H9 (cell line): ENCODE data around the gene CFAP54. TPM values are rescaled to one million over a fixed set of nuclear protein-coding genes. Genes with fewer than 3 reads are reported as not detected.

Source experiments
- DNase-seq: peaks from one replicate; pipeline ENCODE4 v3.0.0-alpha.2; 2017
- H2AFZ ChIP-seq: one replicate; pipeline ENCODE4 v1.6.1; 2013; ENCODE audit warnings: mild to moderate bottlenecking, low read length, control low read depth, moderate library complexity
- H2AK5ac ChIP-seq: 2 replicates; pipeline ENCODE4 v1.6.1; 2013; ENCODE audit warnings: low read length, control low read depth, mixed read lengths; ENCODE audit not compliant: insufficient read length
- H2BK120ac ChIP-seq: one replicate; pipeline ENCODE4 v1.6.1; 2013; ENCODE audit warnings: low read depth, mild to moderate bottlenecking, low read length, control low read depth, inconsistent platforms; ENCODE audit not compliant: poor library complexity, severe bottlenecking
- H2BK12ac ChIP-seq: 2 replicates; pipeline ENCODE4 v1.6.1; 2013; ENCODE audit warnings: low read length, control low read depth, mixed read lengths, low read depth; ENCODE audit not compliant: insufficient read length
- H2BK15ac ChIP-seq: 2 replicates; pipeline ENCODE4 v1.6.1; 2013; ENCODE audit warnings: low read depth, low read length, control low read depth
- H2BK20ac ChIP-seq: one replicate; pipeline ENCODE4 v1.6.1; 2013; ENCODE audit warnings: low read depth, mild to moderate bottlenecking, low read length, control low read depth, inconsistent platforms; ENCODE audit not compliant: poor library complexity, severe bottlenecking
- H2BK5ac ChIP-seq: 2 replicates; pipeline ENCODE4 v1.6.1; 2013; ENCODE audit warnings: low read length, control low read depth, mixed read lengths; ENCODE audit not compliant: insufficient read length
- H3K14ac ChIP-seq: 2 replicates; pipeline ENCODE4 v1.6.1; 2013; ENCODE audit warnings: low read length, control low read depth; ENCODE audit not compliant: insufficient read depth
- H3K18ac ChIP-seq: 2 replicates; pipeline ENCODE4 v1.6.1; 2013; ENCODE audit warnings: low read depth, mild to moderate bottlenecking, mixed read lengths, low read length, control low read depth; ENCODE audit not compliant: insufficient read length
- H3K23ac ChIP-seq: 2 replicates; pipeline ENCODE4 v1.6.1; 2013; ENCODE audit warnings: low read length, control low read depth, mixed read lengths, low read depth; ENCODE audit not compliant: insufficient read length
- H3K23me2 ChIP-seq: 2 replicates; pipeline ENCODE4 v1.6.1; 2013; ENCODE audit warnings: low read depth, mild to moderate bottlenecking, mixed read lengths, low read length, control low read depth; ENCODE audit not compliant: insufficient read length, poor library complexity, severe bottlenecking
- H3K27ac ChIP-seq: 2 replicates; pipeline ENCODE4 v1.5.1; 2013; ENCODE audit warnings: low read length, control low read depth, mixed read lengths, low read depth; ENCODE audit not compliant: insufficient read length
- H3K27me3 ChIP-seq: 2 replicates; pipeline ENCODE4 v1.6.1; 2013; ENCODE audit warnings: low read length, control low read depth, inconsistent platforms; ENCODE audit not compliant: insufficient read depth
- H3K4ac ChIP-seq: 2 replicates; pipeline ENCODE4 v1.6.1; 2013; ENCODE audit warnings: low read depth, mild to moderate bottlenecking, control low read depth, inconsistent platforms, low read length, moderate library complexity
- H3K4me1 ChIP-seq: 2 replicates; pipeline ENCODE4 v1.6.1; 2013; ENCODE audit warnings: low read length, control low read depth, inconsistent platforms; ENCODE audit not compliant: insufficient read depth
- H3K4me2 ChIP-seq: 2 replicates; pipeline ENCODE4 v1.6.1; 2013; ENCODE audit warnings: low read length, control low read depth, mixed read lengths; ENCODE audit not compliant: insufficient read length, insufficient read depth
- H3K56ac ChIP-seq: 2 replicates; pipeline ENCODE4 v1.6.1; 2013; ENCODE audit warnings: low read depth, mild to moderate bottlenecking, mixed read lengths, low read length, control low read depth; ENCODE audit not compliant: insufficient read length
- H3K79me1 ChIP-seq: 2 replicates; pipeline ENCODE4 v1.6.1; 2013; ENCODE audit warnings: low read depth, mild to moderate bottlenecking, moderate library complexity, low read length, control low read depth, inconsistent platforms; ENCODE audit not compliant: insufficient read depth, poor library complexity, severe bottlenecking
- H3K79me2 ChIP-seq: 2 replicates; pipeline ENCODE4 v1.6.1; 2013; ENCODE audit warnings: low read length, control low read depth, inconsistent platforms; ENCODE audit not compliant: insufficient read depth
- H3K9ac ChIP-seq: 2 replicates; pipeline ENCODE4 v1.6.1; 2013; ENCODE audit warnings: low read length, control low read depth, mixed read lengths; ENCODE audit not compliant: insufficient read length; ENCODE audit errors: extremely low read depth
- H3K9me3 ChIP-seq: one replicate; pipeline ENCODE4 v1.6.1; 2013; ENCODE audit warnings: low read depth, low read length, inconsistent platforms; ENCODE audit not compliant: control insufficient read depth
- H3T11ph ChIP-seq: one replicate; pipeline ENCODE4 v1.6.1; 2013; ENCODE audit warnings: mild to moderate bottlenecking, low read length, control low read depth, inconsistent platforms
- H4K20me1 ChIP-seq: one replicate; pipeline ENCODE4 v1.6.1; 2013; ENCODE audit not compliant: control insufficient read depth, insufficient read length, insufficient read depth
- H4K5ac ChIP-seq: 2 replicates; pipeline ENCODE4 v1.6.1; 2013; ENCODE audit warnings: low read depth, mild to moderate bottlenecking, mixed read lengths, low read length, control low read depth; ENCODE audit not compliant: insufficient read length
- H4K8ac ChIP-seq: replicated peaks from 2 replicates; pipeline ENCODE4 v1.6.1; 2013; ENCODE audit warnings: low read length, control low read depth, mixed read lengths, low read depth; ENCODE audit not compliant: insufficient read length
- H4K91ac ChIP-seq: 2 replicates; pipeline ENCODE4 v1.6.1; 2013; ENCODE audit warnings: low read depth, mild to moderate bottlenecking, moderate library complexity, mixed read lengths, low read length, control low read depth; ENCODE audit not compliant: insufficient read length
- H3K27ac Mint-ChIP-seq, 3 experiments: 2 replicates in 2 of 3; 3 replicates in 1 of 3; pipeline ENCODE4 v1.8.0; 2020 to 2021; ENCODE audit warnings: mixed read lengths in 3 of 3, mild to moderate bottlenecking in 1 of 3, moderate library complexity in 1 of 3
- H3K27me3 Mint-ChIP-seq: 2 replicates; pipeline ENCODE4 v1.8.0; 2021; ENCODE audit warnings: low read depth, mild to moderate bottlenecking, moderate library complexity, mixed read lengths
- H3K36me3 Mint-ChIP-seq, 3 experiments: 2 replicates in 2 of 3; 3 replicates in 1 of 3; pipeline ENCODE4 v1.8.0; 2020 to 2021; ENCODE audit warnings: low read depth in 3 of 3, mixed read lengths in 3 of 3; ENCODE audit not compliant: insufficient read depth in 1 of 3
- H3K4me1 Mint-ChIP-seq, 2 experiments: 2 replicates each; pipeline ENCODE4 v1.8.0; 2020; ENCODE audit warnings: mixed read lengths in 2 of 2
- H3K4me3 Mint-ChIP-seq, 2 experiments: 2 replicates in 1 of 2; 3 replicates in 1 of 2; pipeline ENCODE4 v1.8.0; 2020 to 2021; ENCODE audit warnings: mild to moderate bottlenecking in 2 of 2, mixed read lengths in 2 of 2, moderate library complexity in 1 of 2
- H3K9me3 Mint-ChIP-seq, 2 experiments: 2 replicates in 1 of 2; 3 replicates in 1 of 2; pipeline ENCODE4 v1.8.0; 2020; ENCODE audit warnings: mild to moderate bottlenecking in 2 of 2, mixed read lengths in 2 of 2, moderate library complexity in 1 of 2
- CTCF ChIP-seq: fragments of 200-600 bp; sonication (generic); conservative IDR thresholded peaks from 3 replicates; pipeline ENCODE4 v1.8.0; 2021; ENCODE audit warnings: antibody characterized with exemption, mild to moderate bottlenecking
- WGBS: extraction: QIAGEN DNeasy Blood & Tissue Kit; methylation state at CpG from one replicate; pipeline ENCODE4 v1.1.7; 2013; ENCODE audit warnings: missing lambda C conversion rate, low lambda C conversion rate, mixed read lengths; ENCODE audit not compliant: insufficient read length; ENCODE audit errors: extremely low coverage; 5-methylcytosine and 5-hydroxymethylcytosine counted together
- total RNA-seq: library from RNA; stranded (reverse); gene quantifications from 2 replicates; pipeline ENCODE4 v1.2.1, GENCODE V29; 2021

The CFAP54 gene
- total RNA-seq, 1 experiment from 2014 or later: 0.24 TPM

- H3K9me3 ChIP-seq: no peaks in the 10 kb centered on the region
- no peak for TF ChIP-seq CTCF
- no peak overlapping the region for H2AK5ac ChIP-seq
- no peaks in the 10 kb centered on the region for H3K79me2 ChIP-seq
- H3K9ac ChIP-seq: no peak overlapping the region
- H3K27ac Mint-ChIP-seq: no peak overlapping the region
- no peak overlapping the region for H3T11ph ChIP-seq
- DNase-seq: no peak
- H2BK20ac ChIP-seq: no peak overlapping the region
- no peak overlapping the region for H2AFZ ChIP-seq
- H3K14ac ChIP-seq: no peak overlapping the region
- no peak overlapping the region for H4K91ac ChIP-seq
- H3K23ac ChIP-seq: no peak overlapping the region
- no peaks in the 10 kb centered on the region for H3K9me3 Mint-ChIP-seq
- H3K4me1 ChIP-seq: no peaks in the 10 kb centered on the region
- no peak overlapping the region for H2BK12ac ChIP-seq
- H2BK120ac ChIP-seq: no peak overlapping the region
- H4K20me1 ChIP-seq: no peaks in the 10 kb centered on the region
- no peak overlapping the region for H3K27ac ChIP-seq
- no peaks in the 10 kb centered on the region for H3K27me3 Mint-ChIP-seq
- H3K4me1 Mint-ChIP-seq: peaks cover 0 to 2% of the 10 kb centered on the region in 2 experiments; a peak in 1 of 4 replicates
- no peaks in the 10 kb centered on the region for H3K36me3 Mint-ChIP-seq
- no peaks in the 10 kb centered on the region for H3K27me3 ChIP-seq
- no peaks in the 10 kb centered on the region for H3K79me1 ChIP-seq
- no peak overlapping the region for H3K4me3 Mint-ChIP-seq
- H3K4ac ChIP-seq: no peak overlapping the region
- H3K23me2 ChIP-seq: no peaks in the 10 kb centered on the region
- no peak overlapping the region for H3K18ac ChIP-seq
- H3K56ac ChIP-seq: no peak overlapping the region
- H2BK15ac ChIP-seq: no peak overlapping the region
- H4K8ac ChIP-seq: no peak overlapping the region
- H2BK5ac ChIP-seq: no peak overlapping the region
- no CpG with 5 or more reads among the region's 4 CpGs for WGBS
- no peak overlapping the region for H3K4me2 ChIP-seq
- no peak overlapping the region for H4K5ac ChIP-seq
Measured at GRCh38 chr12:96571101-96571862, 81.9 kb downstream of the CFAP54 start.
